Subcutaneous adipose tissue (tissue), 4 donors: Measurements from ENCODE around the gene GNAQ. TPM values are rescaled to one million over a fixed set of nuclear protein-coding genes. Genes with fewer than 3 reads are reported as not detected.

Source experiments
- total RNA-seq, 4 donors: library from RNA; depleted of rRNA; stranded (reverse); fragments of >200 nt; gene quantifications; one replicate each; pipeline ENCODE4 v1.1.0, GENCODE V29; 2016
- TF ChIP-seq, protein P1 (sequence below): fragments of 450-650 bp; IDR thresholded peaks from one replicate; pipeline ENCODE4 v1.5.1; 2016; ENCODE audit warnings: low read depth, mild to moderate bottlenecking, control low read depth, antibody characterized with exemption, moderate library complexity

Gene GNAQ
- total RNA-seq, 4 donors from 2014 or later = 41.8 to 100 (median 45.5) TPM

- TF ChIP-seq, protein P1, sequence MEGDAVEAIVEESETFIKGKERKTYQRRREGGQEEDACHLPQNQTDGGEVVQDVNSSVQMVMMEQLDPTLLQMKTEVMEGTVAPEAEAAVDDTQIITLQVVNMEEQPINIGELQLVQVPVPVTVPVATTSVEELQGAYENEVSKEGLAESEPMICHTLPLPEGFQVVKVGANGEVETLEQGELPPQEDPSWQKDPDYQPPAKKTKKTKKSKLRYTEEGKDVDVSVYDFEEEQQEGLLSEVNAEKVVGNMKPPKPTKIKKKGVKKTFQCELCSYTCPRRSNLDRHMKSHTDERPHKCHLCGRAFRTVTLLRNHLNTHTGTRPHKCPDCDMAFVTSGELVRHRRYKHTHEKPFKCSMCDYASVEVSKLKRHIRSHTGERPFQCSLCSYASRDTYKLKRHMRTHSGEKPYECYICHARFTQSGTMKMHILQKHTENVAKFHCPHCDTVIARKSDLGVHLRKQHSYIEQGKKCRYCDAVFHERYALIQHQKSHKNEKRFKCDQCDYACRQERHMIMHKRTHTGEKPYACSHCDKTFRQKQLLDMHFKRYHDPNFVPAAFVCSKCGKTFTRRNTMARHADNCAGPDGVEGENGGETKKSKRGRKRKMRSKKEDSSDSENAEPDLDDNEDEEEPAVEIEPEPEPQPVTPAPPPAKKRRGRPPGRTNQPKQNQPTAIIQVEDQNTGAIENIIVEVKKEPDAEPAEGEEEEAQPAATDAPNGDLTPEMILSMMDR = no peak
Observed at GRCh38 chr9:77974434-77974833, 57.2 kb downstream of the GNAQ start.

- TF ChIP-seq, protein P1 = no peak
Observed at GRCh38 chr9:77969083-77969482, 62.5 kb downstream of the GNAQ start.

GRCh38 chr9:77968506-77968905 lies 63.1 kb downstream of the GNAQ start:
- TF ChIP-seq, protein P1 = no peak

DNA sequence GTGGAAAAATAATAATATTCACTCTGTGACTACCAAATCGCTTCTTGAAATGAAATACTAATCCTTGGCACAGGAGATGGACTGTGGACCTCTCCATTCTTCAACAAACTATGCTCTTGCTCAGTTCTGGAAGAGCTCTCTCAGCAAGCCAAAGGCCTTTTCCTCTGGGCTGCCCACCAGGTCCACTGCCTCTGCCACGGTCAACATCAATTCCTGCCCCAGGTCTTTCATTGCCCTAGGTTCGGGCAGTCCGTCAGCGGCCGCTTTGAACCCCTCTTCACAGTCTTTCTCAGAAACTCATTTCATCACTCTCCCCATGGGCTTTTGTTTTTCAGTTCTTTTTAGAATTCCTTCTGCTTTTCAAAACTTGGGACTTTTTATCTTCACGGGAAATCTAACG lies 64.9 kb downstream of the GNAQ start:
- TF ChIP-seq, protein P1 = no peak

DNA sequence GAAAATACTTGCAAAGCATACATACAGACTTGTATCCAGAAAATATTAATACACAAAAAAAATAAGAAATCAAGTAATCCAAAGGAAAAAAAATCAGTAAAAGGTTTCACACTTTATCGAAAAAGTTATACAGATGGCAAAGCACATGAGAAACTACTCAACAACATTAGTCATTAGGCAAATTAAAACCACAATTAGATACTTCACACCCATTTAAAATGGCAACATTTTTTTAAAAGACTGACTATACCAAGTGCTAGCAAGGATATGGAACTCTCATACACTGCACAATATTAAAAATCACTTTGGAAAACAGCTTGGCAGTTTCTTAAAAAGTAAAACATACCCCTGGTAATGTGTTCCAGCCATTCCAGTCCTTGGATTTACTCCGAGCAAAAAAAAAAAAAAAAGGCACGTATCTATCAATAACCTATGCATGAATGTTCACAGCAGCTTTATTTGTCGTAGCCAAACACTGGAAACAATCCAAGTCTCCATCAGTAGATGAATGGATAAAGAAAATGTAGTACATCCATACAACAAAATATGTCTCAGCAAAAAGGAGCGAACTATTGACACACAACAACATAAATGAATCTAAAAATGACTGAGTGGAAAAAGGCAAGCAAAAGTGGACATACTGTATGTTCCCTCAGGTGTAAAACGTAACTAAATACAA lies 66.0 kb downstream of the GNAQ start:
- TF ChIP-seq, protein P1 = no peak

DNA sequence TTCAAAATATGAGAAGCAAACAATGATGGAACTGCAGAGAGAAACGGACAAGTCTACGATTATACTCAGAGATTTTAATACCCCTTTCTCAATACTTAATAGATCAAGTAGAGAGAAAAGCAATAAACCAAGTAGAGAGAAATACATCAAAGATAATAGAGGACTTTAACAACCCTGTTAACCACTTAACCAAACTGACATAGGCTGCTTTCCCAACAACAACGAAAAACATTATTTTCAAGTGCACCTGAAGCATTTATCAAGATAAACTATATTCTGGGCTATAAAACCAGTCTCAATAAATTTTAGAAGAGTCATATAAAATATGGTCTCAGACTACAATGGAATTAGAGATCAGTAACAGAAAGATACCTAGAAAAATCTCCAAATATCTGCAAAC lies 67.4 kb downstream of the GNAQ start:
- TF ChIP-seq, protein P1 = no peak

DNA sequence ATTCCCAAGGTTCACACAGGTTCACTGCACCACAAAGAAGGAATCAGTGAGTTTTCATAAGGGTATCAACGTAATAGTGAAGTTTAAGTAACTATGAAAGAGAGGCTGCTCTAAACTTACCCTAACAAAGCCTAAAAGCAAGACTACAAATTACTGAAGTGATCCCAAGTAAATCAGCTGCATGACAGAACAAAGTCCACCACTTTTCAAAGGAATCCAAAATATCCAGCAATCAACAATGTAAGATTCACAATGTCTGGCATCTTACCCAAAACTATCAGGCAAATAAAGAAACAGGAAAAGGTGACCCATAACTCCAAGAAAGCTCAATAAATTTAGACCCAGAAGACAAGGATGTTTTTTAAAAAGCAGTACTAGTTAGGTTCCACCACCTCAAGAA lies 70.1 kb downstream of the GNAQ start:
- TF ChIP-seq, protein P1 = no peak
